Posterior cingulate gyrus (tissue), 11 donors: ENCODE measurements around the gene KLHL29.
A peak's percentile ranks its signal among the peaks of the same experiment; 100 is the strongest.

Source experiments
- DNase-seq, 10 donors: peaks; one replicate each; pipeline versions ENCODE4 v3.0.0 to v3.0.0-alpha.2; 2020 to 2021; ENCODE audit warnings: mixed read lengths in 3 of 10
- intact Hi-C: fragments of 100-400 bp; cut with DNase I; formaldehyde crosslinking; loops from one replicate; pipeline ENCODE4 v1.15.1; 2023

The KLHL29 gene

GRCh38 chr2:23693606-23693951 lies 308.6 kb downstream of the KLHL29 start:
- DNase-seq = peak in 2 of 10 donors; percentile 44 to 65
- intact Hi-C loops = no loop called here

GRCh38 chr2:23694058-23695045 lies 309.4 kb downstream of the KLHL29 start:
- DNase-seq = peak in 4 of 10 donors; percentile 41 to 89 (median 79)
- intact Hi-C loops = no loop called here

DNA sequence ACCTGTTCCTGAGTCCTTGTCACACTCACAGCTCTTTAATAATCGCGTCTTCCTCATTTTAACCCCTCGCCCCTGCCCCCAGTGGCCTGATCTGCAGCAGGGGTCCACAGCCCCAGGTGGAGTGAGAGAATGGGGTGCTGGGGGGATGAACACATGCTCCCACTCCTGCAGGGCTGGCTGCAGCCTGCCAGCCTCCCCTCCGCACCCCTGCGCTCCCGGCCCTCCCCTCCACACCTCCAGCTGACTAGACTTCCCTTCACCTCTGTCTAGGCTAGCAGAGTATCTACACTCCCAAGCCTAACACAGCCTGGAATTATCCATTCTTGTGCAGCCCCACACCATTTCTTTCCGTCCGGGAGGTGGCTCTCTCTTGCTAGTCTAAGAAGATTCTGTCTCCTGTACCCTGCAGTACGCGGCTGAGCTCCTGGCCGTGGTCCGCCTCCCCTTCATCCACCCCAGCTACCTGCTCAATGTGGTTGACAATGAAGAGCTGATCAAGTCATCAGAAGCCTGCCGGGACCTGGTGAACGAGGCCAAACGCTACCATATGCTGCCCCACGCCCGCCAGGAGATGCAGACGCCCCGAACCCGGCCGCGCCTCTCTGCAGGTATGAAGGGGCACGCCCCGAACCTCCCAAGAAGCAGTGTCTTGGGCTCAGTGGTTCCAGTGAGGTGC lies 310.4 kb downstream of the KLHL29 start:
- peak in 2 of 10 donors; percentile 68 to 81 for DNase-seq
- intact Hi-C loops = no loop called here

DNA sequence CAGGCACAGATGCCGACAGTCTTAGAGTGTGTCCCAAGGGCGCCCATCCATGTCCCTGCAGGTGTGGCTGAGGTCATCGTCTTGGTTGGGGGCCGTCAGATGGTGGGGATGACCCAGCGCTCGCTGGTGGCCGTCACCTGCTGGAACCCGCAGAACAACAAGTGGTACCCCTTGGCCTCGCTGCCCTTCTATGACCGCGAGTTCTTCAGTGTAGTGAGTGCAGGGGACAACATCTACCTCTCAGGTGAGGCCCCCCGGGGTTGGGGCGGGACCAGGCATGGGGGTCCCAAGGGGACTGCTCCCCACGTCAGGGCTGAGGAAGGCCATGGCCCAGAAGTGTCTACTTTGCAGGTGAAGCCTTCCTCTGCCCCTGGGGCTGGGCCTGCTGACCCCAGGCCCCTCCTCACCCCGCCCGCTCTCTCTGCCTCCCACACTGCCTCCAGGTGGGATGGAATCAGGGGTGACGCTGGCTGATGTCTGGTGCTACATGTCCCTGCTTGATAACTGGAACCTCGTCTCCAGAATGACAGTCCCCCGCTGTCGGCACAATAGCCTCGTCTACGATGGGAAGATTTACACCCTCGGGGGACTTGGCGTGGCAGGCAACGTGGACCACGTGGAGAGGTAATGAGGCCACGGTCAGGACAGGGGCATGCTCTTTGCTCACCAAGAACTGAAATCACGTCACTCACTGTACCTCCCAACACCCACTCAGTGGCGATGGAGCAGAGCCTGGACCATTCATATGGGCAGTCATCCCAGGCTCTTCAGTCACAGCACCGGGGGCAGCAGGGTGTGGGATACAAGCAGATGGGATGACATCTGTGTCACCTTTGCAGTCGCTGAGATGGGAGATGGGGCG lies 311.1 kb downstream of the KLHL29 start:
- DNase-seq = peak in 3 of 10 donors; percentile 51 to 70 (median 57)

DNA sequence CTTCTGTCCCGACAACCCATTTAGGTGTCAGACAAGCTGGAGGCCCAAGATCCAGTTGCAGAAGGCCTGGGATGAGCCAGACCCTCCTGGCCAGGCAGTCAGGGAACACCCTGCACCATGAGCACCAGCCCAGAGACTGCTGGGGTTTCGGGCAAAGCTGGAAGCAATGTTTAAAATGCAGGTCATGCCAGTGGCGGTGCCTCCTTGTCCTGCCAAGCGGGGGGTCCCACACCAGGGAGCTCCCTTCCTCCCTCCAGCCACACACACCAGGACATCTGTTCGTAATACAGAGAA lies 311.7 kb downstream of the KLHL29 start:
- intact Hi-C loops = no loop called here
- peak in 3 of 10 donors; percentile 59 to 82 (median 64) for DNase-seq

More for the DNA sequence above, 311.1 kb downstream of the KLHL29 start:
- intact Hi-C loops = no loop called here

- peak in 2 of 10 donors; percentile 25 to 70 for DNase-seq
- intact Hi-C loops = no loop called here
Observed at GRCh38 chr2:23697256-23698075, 312.5 kb downstream of the KLHL29 start.

DNA sequence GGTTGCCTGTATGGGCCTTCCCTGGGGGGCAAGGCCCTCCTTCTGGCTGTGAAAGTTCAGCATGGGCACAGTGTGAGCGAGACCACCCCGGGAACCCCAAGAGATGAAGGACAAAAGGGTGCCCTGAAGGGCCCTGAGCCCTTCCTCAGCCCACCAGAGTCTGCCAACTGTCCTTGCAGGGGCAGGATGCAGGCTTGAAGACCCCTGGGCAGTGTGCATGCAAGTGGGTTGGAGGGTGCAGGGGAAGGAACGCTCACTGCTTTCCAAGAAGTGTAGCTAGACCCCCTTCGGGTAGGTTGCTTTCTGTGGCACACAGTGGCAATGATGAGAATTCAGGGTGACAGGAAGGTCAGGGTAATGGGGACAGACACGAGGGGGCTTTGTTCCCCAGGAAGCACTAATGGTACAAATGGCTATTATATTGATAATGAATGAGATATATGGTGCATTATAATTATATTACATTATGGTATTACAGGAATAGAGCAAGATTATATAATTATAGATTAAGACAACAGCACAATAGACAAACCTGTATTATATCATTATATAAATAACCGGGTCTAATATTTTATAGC lies 313.2 kb downstream of the KLHL29 start:
- intact Hi-C loops = no loop called here
- DNase-seq = peak in 1 of 10 donors; percentile 31

DNA sequence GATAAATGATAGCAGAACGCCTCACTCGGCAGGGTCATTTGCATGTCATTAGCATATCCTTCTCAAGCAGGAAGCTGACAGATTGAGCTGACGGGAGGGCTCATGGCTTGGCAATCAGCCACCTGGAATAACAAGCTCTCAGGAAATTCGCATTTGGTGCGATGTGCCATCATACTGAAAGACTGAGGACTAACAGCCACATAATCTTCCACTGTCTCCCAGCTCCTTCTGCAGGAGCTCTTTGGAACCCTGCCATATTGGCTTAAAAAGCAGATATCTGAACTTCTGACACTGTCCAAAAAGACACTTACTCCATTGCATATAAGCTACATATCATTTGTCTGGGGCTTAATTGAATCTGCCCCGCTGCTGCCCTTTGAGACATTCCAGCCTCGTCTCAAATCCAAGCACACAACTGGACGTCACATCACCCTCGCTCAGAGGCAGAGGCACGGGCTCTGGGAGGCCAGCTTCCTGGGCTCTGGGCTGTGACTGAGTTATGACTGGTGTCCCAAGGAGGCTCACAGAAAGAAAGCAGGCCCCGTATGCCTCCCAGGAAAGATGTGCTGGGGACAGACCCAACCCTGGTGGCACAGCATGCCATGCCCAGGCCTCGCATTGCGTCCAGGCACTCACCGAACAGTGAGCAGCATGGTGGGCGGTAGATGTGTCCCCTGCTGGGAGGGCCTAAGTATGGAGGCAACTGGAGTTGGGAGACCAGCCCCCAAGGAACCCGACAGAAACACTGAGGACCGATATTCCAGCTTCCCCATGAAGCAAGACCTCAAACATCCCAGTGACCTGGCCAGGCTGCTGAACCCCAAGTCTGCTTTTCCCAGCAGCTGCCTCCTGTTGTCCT lies 314.0 kb downstream of the KLHL29 start:
- peak in 3 of 10 donors; percentile 52 to 86 (median 78) for DNase-seq
- intact Hi-C loops = no loop called here

GRCh38 chr2:23699580-23699925 lies 314.6 kb downstream of the KLHL29 start:
- intact Hi-C loops = no loop called here
- peak in 1 of 10 donors; percentile 38 for DNase-seq

GRCh38 chr2:23700627-23701026 lies 315.6 kb downstream of the KLHL29 start:
- peak in 1 of 10 donors; percentile 53 for DNase-seq
- intact Hi-C loops = no loop called here

- DNase-seq = peak in 2 of 10 donors; percentile 73 to 77
- intact Hi-C loops = no loop called here
Observed at GRCh38 chr2:23703037-23703582, 318.1 kb downstream of the KLHL29 start.

- intact Hi-C loops = no loop called here
Observed at GRCh38 chr2:23703583-23704385, 318.8 kb downstream of the KLHL29 start.

GRCh38 chr2:23705771-23706612 lies 321.0 kb downstream of the KLHL29 start:
- intact Hi-C loops = no loop called here
- peak in 3 of 10 donors; percentile 77 to 81 (median 80) for DNase-seq

More at GRCh38 chr2:23703583-23704385, 318.8 kb downstream of the KLHL29 start:
- peak in 2 of 10 donors; percentile 59 to 63 for DNase-seq

DNA sequence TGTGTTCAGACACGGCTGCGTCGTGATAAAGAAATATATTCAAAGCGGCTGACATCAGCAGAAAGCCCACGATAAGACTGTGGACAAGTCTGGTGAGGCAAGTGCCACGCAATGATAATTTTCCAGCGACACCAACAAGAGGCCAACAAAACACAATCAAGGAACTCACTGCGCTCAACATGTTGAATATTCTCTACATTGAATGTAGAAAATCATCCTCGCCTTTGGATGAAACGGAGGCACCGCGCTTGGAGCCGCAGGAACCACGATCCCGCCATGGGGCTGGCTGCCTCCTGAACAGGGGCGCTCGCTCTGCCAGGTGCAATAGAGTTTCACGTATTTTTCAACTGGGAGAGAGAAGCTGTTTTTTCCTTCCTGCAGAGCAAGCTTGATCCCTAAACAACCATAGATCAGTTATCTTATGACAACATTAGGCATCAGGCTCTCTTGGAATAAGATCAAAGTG lies 321.7 kb downstream of the KLHL29 start:
- DNase-seq = peak in 1 of 10 donors; percentile 25
- intact Hi-C loops = no loop called here

GRCh38 chr2:23707096-23707495 lies 322.1 kb downstream of the KLHL29 start:
- intact Hi-C loops = no loop called here
- DNase-seq = peak in 1 of 10 donors; percentile 54

DNA sequence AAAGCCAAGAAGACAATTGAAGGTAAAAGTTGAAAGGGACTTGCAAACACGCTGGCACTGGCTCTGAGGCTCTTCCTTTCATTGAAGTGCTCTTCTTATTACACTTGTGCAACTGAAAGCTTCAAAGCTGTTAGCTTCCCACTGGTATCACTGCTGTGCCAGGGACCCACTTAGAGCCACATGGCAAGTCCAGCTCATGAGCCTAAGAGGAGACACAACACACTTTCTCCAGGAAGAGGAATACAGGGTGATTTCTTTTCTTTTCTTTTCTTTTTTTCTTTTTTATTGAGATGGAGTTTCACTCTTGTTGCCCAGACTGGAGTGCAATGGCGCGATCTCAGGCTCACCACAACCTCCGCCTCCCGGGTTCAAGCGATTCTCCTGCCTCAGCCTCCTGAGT lies 323.8 kb downstream of the KLHL29 start:
- DNase-seq = peak in 1 of 10 donors; percentile 63
- intact Hi-C loops = no loop called here
